ENCODE results near the gene CFAP65.

The CFAP65 gene

DNA sequence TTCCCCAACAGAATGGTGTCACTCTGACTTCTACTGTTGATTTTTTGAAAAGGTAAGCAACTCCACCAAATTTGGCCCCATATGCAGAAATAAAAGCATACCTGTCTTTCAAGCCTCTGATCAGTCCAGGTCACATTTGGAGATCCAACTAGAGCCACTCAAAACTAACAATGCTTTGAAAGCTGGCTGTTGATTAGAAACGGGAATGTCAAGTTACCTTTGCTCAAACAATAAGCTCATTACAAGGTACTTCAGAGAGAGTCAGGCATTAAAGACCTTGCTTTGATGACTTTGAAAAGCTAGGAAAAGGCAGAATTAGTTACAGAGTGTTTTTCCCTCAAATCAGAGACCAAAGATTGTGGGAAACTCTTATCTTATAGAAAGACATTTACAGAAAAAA, 24.2 kb upstream of the CFAP65 start:
- H3K27ac ChIP-seq (ENCODE audit: low read depth, low read length): no peak overlapping the region
- H2BK5ac ChIP-seq (ENCODE audit: low read length): no peak overlapping the region
- H2BK120ac ChIP-seq (ENCODE audit: low read depth, low read length): no peak overlapping the region
- DNase-seq: no peak
- no peaks in the 10 kb centered on the region for H3K79me1 ChIP-seq (ENCODE audit: low read length)
- H4K5ac ChIP-seq (ENCODE audit: low read length): no peak overlapping the region
- H3K27me3 ChIP-seq (ENCODE audit: insufficient read depth, low read length, poor library complexity): peaks cover 27% of the 10 kb centered on the region
- H3K4me1 ChIP-seq (ENCODE audit: control insufficient read depth, low read depth, low read length): no peaks in the 10 kb centered on the region
- H2BK15ac ChIP-seq (replicated peaks; ENCODE audit: low read depth): no peak overlapping the region
- H3K4ac ChIP-seq (ENCODE audit: low read depth, low read length): no peak overlapping the region
- no peaks in the 10 kb centered on the region for H3K36me3 ChIP-seq (ENCODE audit: control insufficient read depth, insufficient read depth, low read length)
- no peaks in the 10 kb centered on the region for H3K79me2 ChIP-seq (ENCODE audit: control insufficient read depth, insufficient read depth, low read length)
- H3K4me2 ChIP-seq (ENCODE audit: low read length): no peak overlapping the region
- no peak overlapping the region for H3K18ac ChIP-seq (ENCODE audit: low read length)
- H3K56ac ChIP-seq (ENCODE audit: low read length): no peak overlapping the region
- no CpG with 5 or more reads among the region's 1 CpG for WGBS (ENCODE audit: extremely low coverage, insufficient coverage, low lambda C conversion rate)
- H3K4me3 ChIP-seq (ENCODE audit: low read length): no peak overlapping the region
- no peak overlapping the region for H3K9ac ChIP-seq (ENCODE audit: low read length)
- no peak overlapping the region for H3K23ac ChIP-seq (ENCODE audit: low read length)
- H4K8ac ChIP-seq (ENCODE audit: low read depth, low read length): no peak overlapping the region
- H2AK5ac ChIP-seq (ENCODE audit: low read length): no peak overlapping the region

DNA sequence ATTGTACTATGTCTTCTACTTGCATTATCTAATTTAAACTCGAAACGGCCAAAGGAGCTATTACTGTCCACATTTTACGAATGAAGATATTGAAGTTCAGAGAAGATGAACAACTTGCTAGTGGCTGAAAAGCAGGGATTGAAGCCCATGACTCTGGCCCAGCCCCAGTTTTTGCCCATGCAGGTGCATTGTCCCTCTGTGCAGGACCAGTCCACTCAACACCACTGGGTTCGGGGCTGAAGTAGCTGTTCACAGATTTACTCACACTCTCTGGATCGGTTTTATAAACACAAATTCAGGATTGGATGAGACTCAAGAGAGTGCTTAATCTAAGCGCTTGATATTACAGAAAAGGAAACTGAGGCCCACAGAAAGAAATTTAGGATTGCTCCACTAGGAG, 20.8 kb upstream of the CFAP65 start:
- Histone ChIP-seq H3K79me1 (ENCODE audit: low read length) (no peaks in the 10 kb centered on the region), H3K27ac (ENCODE audit: low read depth, low read length) (no peak overlapping the region), H3K4me2 (ENCODE audit: low read length) (no peak overlapping the region), H2BK5ac (ENCODE audit: low read length) (no peak overlapping the region), H2BK120ac (ENCODE audit: low read depth, low read length) (no peak overlapping the region), H3K79me2 (ENCODE audit: control insufficient read depth, insufficient read depth, low read length) (no peaks in the 10 kb centered on the region), H3K27me3 (ENCODE audit: insufficient read depth, low read length, poor library complexity) (peaks cover 57% of the 10 kb centered on the region), H3K18ac (ENCODE audit: low read length) (no peak overlapping the region), H3K23ac (ENCODE audit: low read length) (no peak overlapping the region), H3K36me3 (ENCODE audit: control insufficient read depth, insufficient read depth, low read length) (no peaks in the 10 kb centered on the region), H3K9ac (ENCODE audit: low read length) (no peak overlapping the region), H3K56ac (ENCODE audit: low read length) (no peak overlapping the region), H2AK5ac (ENCODE audit: low read length) (no peak overlapping the region), H3K4ac (ENCODE audit: low read depth, low read length) (no peak overlapping the region), H3K4me3 (ENCODE audit: low read length) (no peak overlapping the region), H4K8ac (ENCODE audit: low read depth, low read length) (no peak overlapping the region), H2BK15ac (replicated peaks; ENCODE audit: low read depth) (no peak overlapping the region), H3K4me1 (ENCODE audit: control insufficient read depth, low read depth, low read length) (no peaks in the 10 kb centered on the region), H4K5ac (ENCODE audit: low read length) (no peak overlapping the region)
- DNase-seq: no peak
- no CpG with 5 or more reads among the region's 6 CpGs for WGBS (ENCODE audit: extremely low coverage, insufficient coverage, low lambda C conversion rate)

DNA sequence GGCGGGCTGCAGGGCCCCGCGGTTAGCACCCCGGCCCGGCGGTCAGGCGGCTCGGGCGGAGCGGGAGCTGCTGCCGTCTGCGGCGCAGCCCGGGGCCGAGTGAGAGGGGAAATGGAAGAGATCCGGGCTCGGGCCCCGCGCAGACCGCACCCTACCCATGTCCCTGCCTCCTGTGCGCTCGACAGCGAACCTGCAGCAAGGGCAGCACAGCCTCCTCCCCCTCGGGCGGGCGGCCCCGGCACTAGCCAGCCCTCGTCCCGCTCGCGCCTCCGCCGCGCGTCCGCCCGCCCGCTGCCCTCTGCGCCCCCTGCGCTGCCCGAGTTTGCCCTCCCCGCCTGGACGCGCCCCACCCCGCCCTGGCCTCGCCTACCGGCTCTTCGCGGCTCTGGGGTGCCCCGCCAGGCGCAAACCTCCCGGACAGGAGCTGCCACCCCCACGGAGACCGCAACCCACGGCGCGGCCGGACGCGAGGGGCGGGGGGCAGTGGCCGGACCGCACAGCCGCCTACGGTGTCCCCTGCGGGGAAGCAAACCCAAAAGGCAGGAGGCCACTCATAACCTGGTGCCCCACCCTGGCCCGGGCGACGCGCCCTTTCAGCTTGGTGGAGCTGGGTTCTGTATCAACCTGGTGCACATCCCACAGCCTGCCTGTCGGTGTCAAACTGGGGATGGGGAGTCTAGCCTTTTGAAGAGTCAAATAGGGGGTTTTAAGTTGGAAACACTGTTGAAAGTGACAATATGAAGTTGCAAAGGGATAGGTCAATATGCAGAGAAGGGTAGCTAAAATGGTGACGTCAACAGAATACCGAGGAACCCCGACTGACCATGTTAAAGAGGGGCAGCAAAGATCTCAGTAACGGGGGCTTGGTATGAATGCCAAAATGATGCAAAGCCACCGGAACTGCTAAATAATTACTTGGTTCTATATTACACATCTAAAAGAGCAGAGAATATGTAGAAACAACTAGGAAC, 19.8 kb upstream of the CFAP65 start, which contains the start of gene IHH:
Gene IHH (minus strand): TSS at position 101 of the 971 bp plus-strand sequence. CDS start 454 bp downstream, outside the sequence.
- H3K4me1 ChIP-seq (ENCODE audit: control insufficient read depth, low read depth, low read length): no peaks in the 10 kb centered on the region
- H2BK5ac ChIP-seq (ENCODE audit: low read length): no peak within 1 kb of the TSS
- peak; percentile 40 for DNase-seq
- peaks cover 65% of the 10 kb centered on the region for H3K27me3 ChIP-seq (ENCODE audit: insufficient read depth, low read length, poor library complexity)
- WGBS (ENCODE audit: extremely low coverage, insufficient coverage, low lambda C conversion rate): no CpG with 5 or more reads among the region's 76 CpGs
- H2AK5ac ChIP-seq (ENCODE audit: low read length): no peak within 1 kb of the TSS
- H2BK15ac ChIP-seq (replicated peaks; ENCODE audit: low read depth): no peak within 1 kb of the TSS
- no peak within 1 kb of the TSS for H3K9ac ChIP-seq (ENCODE audit: low read length)
- no peak within 1 kb of the TSS for H4K5ac ChIP-seq (ENCODE audit: low read length)
- H3K79me1 ChIP-seq (ENCODE audit: low read length): no peaks in the 10 kb centered on the region
- H3K23ac ChIP-seq (ENCODE audit: low read length): no peak within 1 kb of the TSS
- H3K27ac ChIP-seq (ENCODE audit: low read depth, low read length): no peak within 1 kb of the TSS
- H3K18ac ChIP-seq (ENCODE audit: low read length): no peak within 1 kb of the TSS
- no peak within 1 kb of the TSS for H2BK120ac ChIP-seq (ENCODE audit: low read depth, low read length)
- no peak within 1 kb of the TSS for H3K4me3 ChIP-seq (ENCODE audit: low read length)
- H3K79me2 ChIP-seq (ENCODE audit: control insufficient read depth, insufficient read depth, low read length): no peaks in the 10 kb centered on the region
- no peak within 1 kb of the TSS for H3K4ac ChIP-seq (ENCODE audit: low read depth, low read length)
- H3K56ac ChIP-seq (ENCODE audit: low read length): peak within 1 kb of the TSS; percentile 34
- no peaks in the 10 kb centered on the region for H3K36me3 ChIP-seq (ENCODE audit: control insufficient read depth, insufficient read depth, low read length)
- no peak within 1 kb of the TSS for H4K8ac ChIP-seq (ENCODE audit: low read depth, low read length)
- H3K4me2 ChIP-seq (ENCODE audit: low read length): no peak within 1 kb of the TSS

DNA sequence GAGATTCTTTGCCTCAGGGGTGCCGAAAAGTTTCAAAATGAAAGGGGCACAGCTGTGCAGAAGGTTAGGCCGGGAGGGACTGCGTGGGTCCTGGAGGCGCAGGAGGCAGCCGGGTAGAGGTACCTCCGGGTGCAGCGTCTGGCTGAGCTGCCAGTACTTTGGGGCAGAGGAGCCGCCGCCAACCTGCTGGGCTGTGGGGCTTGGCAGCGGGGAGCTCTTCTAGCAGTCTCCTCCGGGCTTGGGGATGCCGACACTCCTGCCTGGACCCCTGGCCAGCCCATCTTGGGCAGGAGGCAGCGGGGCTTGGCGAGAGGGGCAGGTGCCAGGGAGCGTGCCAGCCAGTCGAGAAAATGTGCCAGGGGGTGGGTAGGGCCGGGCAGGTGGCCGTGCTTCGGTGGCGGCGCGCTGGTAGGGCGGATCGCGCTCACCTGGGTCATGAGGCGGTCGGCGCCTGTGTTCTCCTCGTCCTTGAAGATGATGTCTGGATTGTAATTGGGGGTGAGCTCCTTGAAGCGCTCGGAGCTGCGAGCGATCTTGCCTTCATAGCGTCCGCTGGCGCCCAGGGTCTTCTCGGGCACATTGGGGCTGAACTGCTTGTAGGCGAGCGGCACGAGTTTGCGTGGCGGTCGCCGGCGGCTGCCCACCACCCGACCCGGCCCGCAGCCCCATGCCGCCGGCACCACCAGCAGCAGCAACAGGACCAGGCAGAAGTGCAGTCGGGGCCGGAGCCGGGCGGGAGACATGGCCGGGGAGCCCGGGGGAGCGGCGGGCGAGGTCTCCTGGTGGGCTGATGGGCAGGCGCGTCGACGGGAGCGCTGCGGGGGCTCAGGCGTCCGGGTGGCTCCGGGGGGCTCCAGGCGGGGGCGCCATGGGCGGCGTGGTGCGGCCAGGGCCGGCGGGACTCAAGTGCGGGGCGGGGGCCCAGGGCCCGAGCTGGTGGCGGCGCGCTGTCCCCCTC, 18.7 kb upstream of the CFAP65 start:
- WGBS (ENCODE audit: extremely low coverage, insufficient coverage, low lambda C conversion rate): no CpG with 5 or more reads among the region's 81 CpGs
- Histone ChIP-seq H3K4me3 (ENCODE audit: low read length) (no peak overlapping the region), H2BK5ac (ENCODE audit: low read length) (no peak overlapping the region), H3K18ac (ENCODE audit: low read length) (no peak overlapping the region), H4K8ac (ENCODE audit: low read depth, low read length) (no peak overlapping the region), H3K23ac (ENCODE audit: low read length) (no peak overlapping the region), H3K27me3 (ENCODE audit: insufficient read depth, low read length, poor library complexity) (peaks cover 66% of the 10 kb centered on the region), H3K79me1 (ENCODE audit: low read length) (no peaks in the 10 kb centered on the region), H3K9ac (ENCODE audit: low read length) (no peak overlapping the region), H3K27ac (ENCODE audit: low read depth, low read length) (no peak overlapping the region), H3K4me2 (ENCODE audit: low read length) (no peak overlapping the region), H3K4me1 (ENCODE audit: control insufficient read depth, low read depth, low read length) (no peaks in the 10 kb centered on the region), H2AK5ac (ENCODE audit: low read length) (no peak overlapping the region), H3K79me2 (ENCODE audit: control insufficient read depth, insufficient read depth, low read length) (no peaks in the 10 kb centered on the region), H2BK120ac (ENCODE audit: low read depth, low read length) (no peak overlapping the region), H3K36me3 (ENCODE audit: control insufficient read depth, insufficient read depth, low read length) (no peaks in the 10 kb centered on the region), H3K56ac (ENCODE audit: low read length) (peak overlapping the region; percentile 15), H2BK15ac (replicated peaks; ENCODE audit: low read depth) (no peak overlapping the region), H4K5ac (ENCODE audit: low read length) (no peak overlapping the region), H3K4ac (ENCODE audit: low read depth, low read length) (no peak overlapping the region)
- DNase-seq: peak; percentile 8

DNA sequence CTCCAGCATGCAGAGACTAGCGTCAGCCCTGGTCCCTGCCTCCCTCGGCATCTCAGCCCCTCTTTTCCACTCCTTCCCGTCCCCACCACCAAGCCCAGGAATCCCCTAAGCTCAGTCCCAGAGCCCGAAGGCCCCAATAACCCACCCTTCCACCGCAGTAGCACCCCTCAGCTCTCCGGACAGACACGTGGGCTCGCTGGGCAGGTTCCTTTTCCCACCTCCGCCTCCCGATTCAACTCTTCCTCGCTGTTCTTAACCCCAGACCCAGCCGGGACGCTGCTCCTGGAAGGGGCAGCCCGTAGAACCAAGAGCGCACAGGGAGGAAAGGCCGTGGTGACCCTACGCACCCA, 18.0 kb upstream of the CFAP65 start:
- H3K56ac ChIP-seq (ENCODE audit: low read length): no peak overlapping the region
- no peak overlapping the region for H3K23ac ChIP-seq (ENCODE audit: low read length)
- no peak overlapping the region for H2BK120ac ChIP-seq (ENCODE audit: low read depth, low read length)
- no peak overlapping the region for H2BK5ac ChIP-seq (ENCODE audit: low read length)
- H3K27me3 ChIP-seq (ENCODE audit: insufficient read depth, low read length, poor library complexity): peaks cover 66% of the 10 kb centered on the region
- H3K4me3 ChIP-seq (ENCODE audit: low read length): no peak overlapping the region
- H2AK5ac ChIP-seq (ENCODE audit: low read length): no peak overlapping the region
- no peaks in the 10 kb centered on the region for H3K79me1 ChIP-seq (ENCODE audit: low read length)
- H3K27ac ChIP-seq (ENCODE audit: low read depth, low read length): no peak overlapping the region
- no peaks in the 10 kb centered on the region for H3K79me2 ChIP-seq (ENCODE audit: control insufficient read depth, insufficient read depth, low read length)
- H3K36me3 ChIP-seq (ENCODE audit: control insufficient read depth, insufficient read depth, low read length): no peaks in the 10 kb centered on the region
- no peak overlapping the region for H4K5ac ChIP-seq (ENCODE audit: low read length)
- no peak overlapping the region for H2BK15ac ChIP-seq (replicated peaks; ENCODE audit: low read depth)
- no peak overlapping the region for H3K18ac ChIP-seq (ENCODE audit: low read length)
- WGBS (ENCODE audit: extremely low coverage, insufficient coverage, low lambda C conversion rate): no CpG with 5 or more reads among the region's 17 CpGs
- H3K4ac ChIP-seq (ENCODE audit: low read depth, low read length): no peak overlapping the region
- no peaks in the 10 kb centered on the region for H3K4me1 ChIP-seq (ENCODE audit: control insufficient read depth, low read depth, low read length)
- H3K4me2 ChIP-seq (ENCODE audit: low read length): no peak overlapping the region
- H3K9ac ChIP-seq (ENCODE audit: low read length): no peak overlapping the region
- DNase-seq: no peak
- no peak overlapping the region for H4K8ac ChIP-seq (ENCODE audit: low read depth, low read length)

Data from mesendoderm (in vitro differentiated cells).